Measurements from ENCODE around the gene FAM234B. TPM values are rescaled to one million over a fixed set of nuclear protein-coding genes. Genes with fewer than 3 reads are reported as not detected.
A peak's percentile ranks its signal among the peaks of the same experiment; 100 is the strongest.

The FAM234B gene, protein sequence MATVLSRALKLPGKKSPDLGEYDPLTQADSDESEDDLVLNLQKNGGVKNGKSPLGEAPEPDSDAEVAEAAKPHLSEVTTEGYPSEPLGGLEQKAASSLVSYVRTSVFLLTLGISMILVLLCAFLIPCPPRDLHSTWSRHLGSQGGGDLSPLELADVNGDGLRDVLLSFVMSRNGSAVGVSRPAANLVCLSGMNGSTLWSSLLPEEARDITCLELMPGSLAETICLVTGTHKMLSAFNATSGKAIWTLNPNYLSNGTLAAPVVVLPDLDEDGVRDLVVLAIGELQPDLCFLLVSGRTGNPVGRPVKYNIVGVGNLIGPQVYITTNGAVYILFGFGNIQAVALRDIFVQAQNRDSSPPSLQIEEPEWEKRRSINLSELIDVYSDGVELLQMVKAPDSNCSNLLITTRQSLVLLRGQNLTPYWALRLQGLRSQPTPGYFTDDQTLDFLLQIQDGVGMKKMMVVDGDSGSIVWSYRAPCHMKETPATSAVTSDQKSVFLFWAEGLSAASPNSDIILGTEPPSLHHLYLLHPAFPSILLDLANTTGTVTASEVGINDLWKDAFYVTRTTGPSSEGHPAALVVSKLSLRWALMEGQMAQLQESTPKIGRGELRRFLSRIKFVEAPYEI
- total RNA-seq (10 to 100 TPM; 17.2 to 43.7 TPM), polyA plus RNA-seq (ENCODE audit: insufficient read length in 2 of 2) (10 to 100 TPM; 36.6 to 36.7 TPM)
- long read RNA-seq, donor 1, full-length matches to known transcripts = 6 of 6 reads
- long read RNA-seq, donor 1, partial matches to known transcripts = 0 of 6 reads
- long read RNA-seq, donor 1, other reads (novel, unspliced or antisense) = 0 of 6 reads
- long read RNA-seq, donor 2, full-length matches to known transcripts = 2 of 2 reads
- long read RNA-seq, donor 2, partial matches to known transcripts = 0 of 2 reads
- long read RNA-seq, donor 2, other reads (novel, unspliced or antisense) = 0 of 2 reads
- long read RNA-seq, donor 3 = 0 reads
- long read RNA-seq, donor 4 = 0 reads

DNA sequence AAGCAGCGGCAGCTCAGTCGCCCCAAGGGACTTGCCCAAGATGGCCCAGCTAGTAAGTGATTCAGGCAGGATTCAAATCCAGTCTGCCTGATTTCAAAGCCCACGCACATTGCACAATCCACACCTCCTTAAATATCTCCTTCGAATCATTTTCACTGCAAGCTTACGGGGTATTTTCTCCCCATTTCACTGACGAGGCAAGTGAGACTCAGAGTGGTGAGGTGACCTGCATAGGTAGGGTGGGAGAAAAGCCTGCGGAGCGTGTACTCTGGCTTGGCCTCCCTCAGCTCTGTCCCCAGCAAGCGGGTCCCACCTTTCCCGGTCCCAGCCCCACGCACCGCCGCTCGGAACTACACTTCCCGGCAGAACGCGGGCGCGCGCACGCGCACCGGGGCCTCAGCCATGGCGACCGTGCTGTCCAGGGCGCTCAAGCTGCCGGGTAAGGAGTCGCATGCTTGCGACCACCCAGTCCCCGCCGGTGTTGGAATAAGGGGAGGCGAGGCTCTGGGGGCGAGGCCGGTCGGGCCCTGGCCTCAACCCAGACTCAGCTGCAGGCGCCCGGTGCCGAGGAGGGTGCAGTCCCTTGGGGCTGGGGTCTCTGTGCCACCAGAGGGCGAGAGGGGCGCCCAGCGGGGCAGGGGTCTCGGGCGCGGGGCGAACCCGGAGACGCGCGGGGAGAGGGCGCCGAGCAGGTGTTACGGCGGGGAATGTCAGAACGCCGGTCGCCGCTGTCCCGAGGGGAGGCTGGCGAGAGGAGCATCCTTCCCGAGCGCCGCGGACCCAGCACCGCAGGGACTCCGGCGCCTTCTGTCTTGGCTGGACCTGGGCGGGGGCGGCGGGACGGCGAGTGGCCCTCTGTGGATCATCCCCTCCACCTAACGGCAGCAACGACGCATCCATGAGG, at the start of gene FAM234B:
TSS of gene FAM234B (plus strand) at position 380 of the 904 bp plus-strand sequence. CDS start at position 403, 23 bp downstream.
- H3K27ac ChIP-seq (ENCODE audit: low read depth, low read length) = no peak within 1 kb of the TSS
- WGBS (ENCODE audit: insufficient coverage) = under 1% methylated on average over 66 of the region's 74 CpGs
- no peaks in the 10 kb centered on the region for H3K36me3 ChIP-seq (ENCODE audit: control insufficient read depth, insufficient read depth, low read length)
- DNase-seq (ENCODE audit: low read depth in 4 of 6, low spot score in 6 of 6) = peak; percentile 55 to 94 (median 69)
- peaks cover 4% of the 10 kb centered on the region for H3K4me1 ChIP-seq (ENCODE audit: control insufficient read depth, insufficient read depth, low read length)
- H3K9me3 ChIP-seq (ENCODE audit: control insufficient read depth, insufficient read depth, low read length) = no peaks in the 10 kb centered on the region
- peak within 1 kb of the TSS; percentile 72 for H3K4me3 ChIP-seq (ENCODE audit: low read depth, low read length)
- H3K27me3 ChIP-seq (ENCODE audit: control insufficient read depth, insufficient read depth, low read length) = no peaks in the 10 kb centered on the region

DNA sequence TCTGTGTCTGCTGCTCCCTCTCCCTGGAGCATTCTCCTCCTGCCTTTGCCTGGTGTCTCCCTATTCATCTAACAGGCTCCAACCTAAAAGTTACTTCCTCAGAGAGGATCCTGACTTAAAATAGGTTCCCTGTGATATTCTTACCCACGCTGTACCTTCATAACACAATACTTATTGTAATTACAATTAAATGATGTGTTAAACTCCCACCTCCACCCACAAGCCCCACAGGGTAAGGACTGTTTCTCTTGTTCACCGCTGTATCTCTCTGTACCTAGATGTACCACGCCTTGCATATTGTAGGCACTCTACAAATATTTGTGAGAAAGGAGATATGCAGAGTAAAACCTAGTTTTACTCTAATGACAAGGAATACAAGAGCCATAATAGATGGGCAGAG, 49.1 kb upstream of the FAM234B start:
- Histone ChIP-seq H3K4me1 (ENCODE audit: control insufficient read depth, insufficient read depth, low read length) (peaks cover 4% of the 10 kb centered on the region), H3K9me3 (ENCODE audit: control insufficient read depth, insufficient read depth, low read length) (no peaks in the 10 kb centered on the region), H3K36me3 (ENCODE audit: control insufficient read depth, insufficient read depth, low read length) (no peaks in the 10 kb centered on the region), H3K27me3 (ENCODE audit: control insufficient read depth, insufficient read depth, low read length) (no peaks in the 10 kb centered on the region), H3K4me3 (ENCODE audit: low read depth, low read length) (no peak overlapping the region), H3K27ac (ENCODE audit: low read depth, low read length) (no peak overlapping the region)
- no CpG with 5 or more reads among the region's 3 CpGs for WGBS (ENCODE audit: insufficient coverage)
- no peak for DNase-seq (ENCODE audit: low read depth in 4 of 6, low spot score in 6 of 6)

DNA sequence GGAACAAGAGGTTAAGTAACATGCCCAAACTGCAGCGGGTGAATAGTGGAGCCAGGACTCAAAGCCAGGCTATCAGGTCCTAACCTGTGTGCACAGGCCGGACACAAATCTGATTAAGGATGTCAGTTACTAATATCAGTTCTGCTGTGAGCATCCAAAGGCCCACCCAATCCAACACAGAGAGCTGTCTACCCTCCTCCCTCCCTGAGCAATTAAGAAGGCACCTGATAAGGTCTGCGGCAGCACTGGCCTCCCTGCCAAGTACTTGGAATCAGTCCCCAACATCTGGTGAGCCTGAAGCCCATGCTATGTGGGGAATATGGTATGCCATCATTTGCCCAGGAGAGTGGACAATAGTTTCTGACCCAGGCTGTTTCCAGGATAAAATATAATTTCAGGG, 48.0 kb upstream of the FAM234B start:
- 70% methylated on average over 2 of the region's 3 CpGs for WGBS (ENCODE audit: insufficient coverage)
- H3K4me3 ChIP-seq (ENCODE audit: low read depth, low read length) = no peak overlapping the region
- H3K9me3 ChIP-seq (ENCODE audit: control insufficient read depth, insufficient read depth, low read length) = no peaks in the 10 kb centered on the region
- no peaks in the 10 kb centered on the region for H3K27me3 ChIP-seq (ENCODE audit: control insufficient read depth, insufficient read depth, low read length)
- H3K27ac ChIP-seq (ENCODE audit: low read depth, low read length) = no peak overlapping the region
- peaks cover 9% of the 10 kb centered on the region for H3K4me1 ChIP-seq (ENCODE audit: control insufficient read depth, insufficient read depth, low read length)
- no peaks in the 10 kb centered on the region for H3K36me3 ChIP-seq (ENCODE audit: control insufficient read depth, insufficient read depth, low read length)
- no peak for DNase-seq (ENCODE audit: low read depth in 4 of 6, low spot score in 6 of 6)

DNA sequence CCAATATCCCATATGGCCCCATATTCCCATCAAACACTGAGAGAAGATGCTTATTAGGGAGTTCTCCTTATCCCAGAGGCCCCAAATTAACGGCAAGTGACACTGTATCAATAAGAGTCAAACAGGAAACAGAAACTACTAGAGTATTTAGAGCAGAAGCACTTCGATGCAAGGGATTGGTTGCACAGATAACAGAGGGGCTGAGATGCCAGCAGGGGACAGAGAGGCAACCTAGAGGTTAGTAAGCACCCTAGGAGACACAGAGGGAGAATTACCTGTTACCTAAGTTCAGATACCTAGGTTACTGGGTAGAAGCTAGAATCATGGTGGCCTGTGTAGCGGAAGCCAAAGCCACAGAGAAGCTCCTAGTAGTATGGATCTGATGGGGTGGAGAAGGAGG, 47.0 kb upstream of the FAM234B start:
- no peak overlapping the region for H3K4me3 ChIP-seq (ENCODE audit: low read depth, low read length)
- H3K36me3 ChIP-seq (ENCODE audit: control insufficient read depth, insufficient read depth, low read length) = no peaks in the 10 kb centered on the region
- no peaks in the 10 kb centered on the region for H3K27me3 ChIP-seq (ENCODE audit: control insufficient read depth, insufficient read depth, low read length)
- 100% methylated on average over 1 of the region's 3 CpGs for WGBS (ENCODE audit: insufficient coverage)
- no peak overlapping the region for H3K27ac ChIP-seq (ENCODE audit: low read depth, low read length)
- no peak for DNase-seq (ENCODE audit: low read depth in 4 of 6, low spot score in 6 of 6)
- H3K9me3 ChIP-seq (ENCODE audit: control insufficient read depth, insufficient read depth, low read length) = no peaks in the 10 kb centered on the region
- peaks cover 17% of the 10 kb centered on the region for H3K4me1 ChIP-seq (ENCODE audit: control insufficient read depth, insufficient read depth, low read length)

DNA sequence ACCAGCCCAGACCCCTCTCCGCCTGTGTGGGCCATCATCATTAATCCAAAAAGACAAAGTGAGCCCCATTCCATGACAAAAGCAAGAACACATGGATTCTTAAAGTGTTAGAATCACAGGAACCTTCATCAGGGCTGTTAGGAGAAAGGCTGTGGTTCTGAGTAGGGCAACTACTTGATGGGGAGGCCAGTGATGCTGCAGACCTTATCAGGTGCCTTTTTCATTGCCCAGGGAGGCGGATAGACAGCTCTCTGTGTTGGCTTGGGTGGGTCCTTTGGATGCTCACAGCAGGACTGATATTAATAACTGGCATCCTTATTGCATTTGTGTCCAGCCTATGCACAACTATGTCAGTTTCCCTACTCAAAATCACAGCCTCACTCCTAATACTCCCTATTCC, 46.4 kb upstream of the FAM234B start:
- no peak for DNase-seq (ENCODE audit: low read depth in 4 of 6, low spot score in 6 of 6)
- 100% methylated on average over 1 of the region's 2 CpGs for WGBS (ENCODE audit: insufficient coverage)
- Histone ChIP-seq H3K27ac (ENCODE audit: low read depth, low read length) (no peak overlapping the region), H3K36me3 (ENCODE audit: control insufficient read depth, insufficient read depth, low read length) (no peaks in the 10 kb centered on the region), H3K4me3 (ENCODE audit: low read depth, low read length) (no peak overlapping the region), H3K4me1 (ENCODE audit: control insufficient read depth, insufficient read depth, low read length) (peaks cover 22% of the 10 kb centered on the region), H3K27me3 (ENCODE audit: control insufficient read depth, insufficient read depth, low read length) (no peaks in the 10 kb centered on the region), H3K9me3 (ENCODE audit: control insufficient read depth, insufficient read depth, low read length) (no peaks in the 10 kb centered on the region)

DNA sequence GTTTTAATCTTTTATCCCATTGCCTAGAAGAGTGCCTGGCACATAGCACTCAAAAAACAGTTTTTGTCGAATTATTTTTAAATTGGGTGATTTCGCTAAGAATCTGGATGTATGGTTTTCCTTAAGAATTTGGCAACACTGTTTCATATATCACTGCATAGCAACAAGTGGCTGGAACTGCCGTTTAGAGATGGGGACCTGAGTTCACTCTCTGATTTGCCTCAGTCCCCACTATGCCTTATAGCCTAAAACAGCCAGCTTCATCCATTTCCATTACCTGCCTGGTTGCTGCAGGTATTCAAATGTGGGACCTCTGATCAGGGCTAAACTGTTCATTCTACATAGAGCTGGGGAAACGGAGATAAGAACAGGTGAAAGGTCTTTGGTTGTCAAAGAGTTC, 45.9 kb upstream of the FAM234B start:
- Histone ChIP-seq H3K4me1 (ENCODE audit: control insufficient read depth, insufficient read depth, low read length) (peaks cover 22% of the 10 kb centered on the region), H3K36me3 (ENCODE audit: control insufficient read depth, insufficient read depth, low read length) (no peaks in the 10 kb centered on the region), H3K4me3 (ENCODE audit: low read depth, low read length) (no peak overlapping the region), H3K27ac (ENCODE audit: low read depth, low read length) (no peak overlapping the region), H3K9me3 (ENCODE audit: control insufficient read depth, insufficient read depth, low read length) (no peaks in the 10 kb centered on the region), H3K27me3 (ENCODE audit: control insufficient read depth, insufficient read depth, low read length) (no peaks in the 10 kb centered on the region)
- no peak for DNase-seq (ENCODE audit: low read depth in 4 of 6, low spot score in 6 of 6)
- WGBS (ENCODE audit: insufficient coverage) = 90% methylated on average over 1 of the region's 4 CpGs

DNA sequence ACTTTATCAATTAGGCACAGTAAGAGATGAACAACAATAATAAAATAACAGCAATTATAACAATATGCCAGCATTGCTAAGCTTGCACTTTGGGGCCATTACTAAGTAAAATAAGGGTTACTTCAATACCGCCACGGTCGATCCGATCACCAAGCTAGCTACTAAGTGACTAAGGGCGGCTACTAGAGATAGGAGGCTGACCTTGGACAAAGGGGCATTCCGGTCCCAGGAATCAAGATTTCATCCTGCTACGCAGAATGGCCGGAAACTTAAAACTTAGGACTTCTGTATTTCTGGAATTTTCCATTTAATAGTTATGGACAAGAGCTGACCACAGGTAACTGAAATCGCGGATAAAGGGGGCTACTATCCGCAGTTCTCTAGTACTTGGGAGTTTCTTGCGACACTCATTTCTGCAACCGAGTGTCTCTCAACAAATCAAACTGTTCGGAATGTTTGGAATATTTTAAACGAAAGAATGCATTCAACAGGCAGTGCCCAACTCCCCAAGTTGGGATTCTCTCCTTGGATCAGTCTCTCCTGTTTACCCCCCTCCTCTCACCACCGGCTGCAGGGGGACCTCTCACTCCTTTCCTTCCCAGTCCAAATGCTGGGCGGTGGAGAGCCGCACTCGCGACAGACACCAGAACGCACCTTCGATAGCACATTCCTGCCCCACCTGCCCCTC, 44.8 kb upstream of the FAM234B start:
- peak overlapping the region; percentile 64 for H3K27ac ChIP-seq (ENCODE audit: low read depth, low read length)
- no peak for DNase-seq (ENCODE audit: low read depth in 4 of 6, low spot score in 6 of 6)
- H3K27me3 ChIP-seq (ENCODE audit: control insufficient read depth, insufficient read depth, low read length) = no peaks in the 10 kb centered on the region
- H3K4me1 ChIP-seq (ENCODE audit: control insufficient read depth, insufficient read depth, low read length) = peaks cover 22% of the 10 kb centered on the region
- no peaks in the 10 kb centered on the region for H3K9me3 ChIP-seq (ENCODE audit: control insufficient read depth, insufficient read depth, low read length)
- 54% methylated on average over 14 of the region's 22 CpGs for WGBS (ENCODE audit: insufficient coverage)
- peak overlapping the region; percentile 79 for H3K4me3 ChIP-seq (ENCODE audit: low read depth, low read length)
- no peaks in the 10 kb centered on the region for H3K36me3 ChIP-seq (ENCODE audit: control insufficient read depth, insufficient read depth, low read length)

DNA sequence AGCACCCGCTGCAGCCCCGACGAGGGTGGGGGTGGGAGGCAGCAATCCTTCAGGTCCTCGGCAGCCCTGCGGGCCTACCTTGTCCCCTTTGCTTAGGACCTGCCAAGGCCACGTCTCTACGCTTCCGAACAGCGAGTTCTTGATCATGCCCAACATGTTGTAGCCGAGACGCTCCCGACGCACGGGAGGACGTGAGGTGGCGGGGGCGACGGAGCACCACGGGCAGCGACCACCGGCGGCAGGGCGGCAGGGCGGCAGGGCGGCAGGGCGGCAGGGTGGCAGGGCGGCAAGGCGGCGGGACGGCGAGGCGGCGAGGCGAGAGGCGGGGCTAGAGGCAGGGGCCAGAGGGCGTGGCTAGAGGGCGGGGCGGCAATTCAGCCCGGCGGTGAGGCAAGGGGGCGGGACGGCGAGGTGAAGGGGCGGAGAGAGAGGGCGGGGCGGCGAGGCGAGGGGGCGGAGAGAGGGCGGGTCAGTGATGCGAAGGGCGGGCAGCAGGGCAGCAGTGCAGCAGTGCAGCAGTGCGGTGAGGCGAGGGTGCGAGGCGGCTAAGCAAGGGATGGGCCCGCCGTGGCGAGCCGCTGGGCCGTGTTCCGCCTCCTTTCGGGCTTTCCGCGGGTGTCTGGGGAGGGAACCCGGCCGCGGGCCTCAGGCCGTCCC, 44.1 kb upstream of the FAM234B start, which contains the start of gene HEBP1:
TSS of gene HEBP1 (minus strand) at position 307 of the 657 bp plus-strand sequence. CDS start at position 156, 151 bp downstream.
- DNase-seq (ENCODE audit: low read depth in 4 of 6, low spot score in 6 of 6) = peak in 5 of 6 donors; percentile 73 to 96 (median 87)
- peak within 1 kb of the TSS; percentile 79 for H3K4me3 ChIP-seq (ENCODE audit: low read depth, low read length)
- peak within 1 kb of the TSS; percentile 89 for H3K27ac ChIP-seq (ENCODE audit: low read depth, low read length)
- H3K4me1 ChIP-seq (ENCODE audit: control insufficient read depth, insufficient read depth, low read length) = peaks cover 22% of the 10 kb centered on the region
- no peaks in the 10 kb centered on the region for H3K9me3 ChIP-seq (ENCODE audit: control insufficient read depth, insufficient read depth, low read length)
- WGBS (ENCODE audit: insufficient coverage) = 0% methylated on average over 67 of the region's 69 CpGs
- H3K27me3 ChIP-seq (ENCODE audit: control insufficient read depth, insufficient read depth, low read length) = no peaks in the 10 kb centered on the region
- no peaks in the 10 kb centered on the region for H3K36me3 ChIP-seq (ENCODE audit: control insufficient read depth, insufficient read depth, low read length)

Measured in spinal cord (tissue), 10 donors.